ENCODE measurements around the gene NIP7. TPM values are rescaled to one million over a fixed set of nuclear protein-coding genes. Genes with fewer than 3 reads are reported as not detected.

The NIP7 gene
- total and polyA plus RNA-seq, 9 of the 15 experiments (the other 6 are each of a cell fraction or from before 2014, with no cell fraction given), result 28.9 to 85.5 (median 72.5) TPM

DNA sequence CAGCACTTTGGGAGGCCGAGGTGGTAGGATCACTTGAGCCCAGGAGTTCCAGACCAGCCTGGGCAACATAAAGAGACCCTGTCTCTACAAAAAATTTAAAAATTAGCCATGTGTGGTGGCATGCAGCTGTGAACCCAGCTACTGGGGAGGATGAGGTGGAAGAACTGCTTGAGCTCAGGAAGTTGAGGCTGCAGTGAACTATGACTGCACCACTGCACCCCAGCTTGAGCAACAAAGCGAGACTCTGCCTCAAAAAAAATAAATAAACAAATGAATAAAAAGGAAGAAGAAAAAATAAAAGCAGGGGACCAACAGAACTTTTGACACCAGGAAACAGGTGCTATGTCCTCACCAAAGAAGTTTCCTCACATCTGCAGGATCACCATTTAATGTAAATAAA lies 32.0 kb downstream of the NIP7 start:
- Histone ChIP-seq H3K27ac (ENCODE audit: extremely low read depth, low read depth, low read length) (no peak overlapping the region), H2AFZ (ENCODE audit: low read depth, low read length) (no peak overlapping the region), H4K20me1 (replicated peaks; ENCODE audit: control insufficient read depth, insufficient read depth, low read length) (0 out of 2 replicates have a peak, but pooled peaks cover 3% of the 10 kb centered on the region), H3K27me3 (ENCODE audit: control insufficient read depth in 2 of 2, insufficient read depth in 2 of 2, low read length in 2 of 2) (no peaks in the 10 kb centered on the region), H3K9me3 (replicated peaks; ENCODE audit: control insufficient read depth, insufficient read depth, low read depth, low read length) (no peaks in the 10 kb centered on the region), H3K4me2 (ENCODE audit: insufficient read depth, low read length) (no peak overlapping the region), H3K9ac (ENCODE audit: insufficient read depth in 1 of 2, low read depth in 2 of 2, low read length in 2 of 2) (no peak overlapping the region), H3K79me2 (ENCODE audit: control insufficient read depth, insufficient read depth, low read length) (peaks cover 3% of the 10 kb centered on the region; the same call in 2 of the 3 replicates), H3K4me1 (replicated peaks in 1 of 2; ENCODE audit: control insufficient read depth in 2 of 2, insufficient read depth in 2 of 2, low read length in 2 of 2) (peaks cover 0 to 10% of the 10 kb centered on the region in 2 experiments; a peak in 2 of 5 replicates), H3K36me3 (ENCODE audit: control insufficient read depth, insufficient read depth, low read length) (peaks cover 82% of the 10 kb centered on the region), H3K4me3 (no peak overlapping the region), H3K9me1 (ENCODE audit: control insufficient read depth, insufficient read depth, low read length) (no peaks in the 10 kb centered on the region)
- in situ Hi-C loops (cut with MboI), result no loop called here
- DNase-seq (ENCODE audit: extremely low read depth in 1 of 4, low spot score in 3 of 4), result no peak
- FAIRE-seq, result no peak
- ChIA-PET POLR2A (interaction anchor here (1.8 kb wide), 1 partner anchor 10 kb away, joined by 8 read pairs; no protein-coding TSS in a partner anchor), CTCF (ENCODE audit: low intra/inter-chr PET ratio) (no interaction called here)
- WGBS (ENCODE audit: insufficient coverage, low coverage, missing lambda C conversion rate), result 100% methylated on average over 2 of the region's 2 CpGs
- intact Hi-C loops (cut with micrococcal nuclease), result no loop called here
- no peak for ATAC-seq
- no TSS peak for BruUV-seq (replicated peaks)
- TF ChIP-seq ZNF780A (CRISPR knock-in tag; IDR thresholded peaks at IDR 0.05) (no peak), SMC3 (conservative IDR thresholded peaks at IDR 0.05; ENCODE audit: insufficient read depth, low read depth, low read length) (no peak), MTF1 (CRISPR knock-in tag; IDR thresholded peaks at IDR 0.05; ENCODE audit: borderline replicate concordance) (no peak), SREBF1 (IDR thresholded peaks at IDR 0.05; ENCODE audit: borderline replicate concordance, low read depth, low read length) (no peak), ZNF224 (CRISPR knock-in tag; IDR thresholded peaks at IDR 0.05) (no peak), E2F3 (CRISPR knock-in tag; IDR thresholded peaks at IDR 0.05) (no peak), CBFA2T3 (IDR thresholded peaks at IDR 0.05) (no peak), TRIM28 (IDR thresholded peaks at IDR 0.05) (no peak), PHB2 (IDR thresholded peaks at IDR 0.05; ENCODE audit: low read depth) (no peak), EGR1 (conservative IDR thresholded peaks at IDR 0.05) (no peak), ZNF398 (CRISPR knock-in tag; IDR thresholded peaks at IDR 0.05) (no peak), CHCHD3 (CRISPR knock-in tag; IDR thresholded peaks at IDR 0.05) (no peak), FOXJ3 (CRISPR knock-in tag; IDR thresholded peaks at IDR 0.05) (no peak), TSC22D4 (tag; IDR thresholded peaks at IDR 0.05) (no peak), SNRNP70 (optimal IDR thresholded peaks at IDR 0.05; ENCODE audit: low read depth, low read length) (no peak)
- TF ChIP-seq, protein P1, sequence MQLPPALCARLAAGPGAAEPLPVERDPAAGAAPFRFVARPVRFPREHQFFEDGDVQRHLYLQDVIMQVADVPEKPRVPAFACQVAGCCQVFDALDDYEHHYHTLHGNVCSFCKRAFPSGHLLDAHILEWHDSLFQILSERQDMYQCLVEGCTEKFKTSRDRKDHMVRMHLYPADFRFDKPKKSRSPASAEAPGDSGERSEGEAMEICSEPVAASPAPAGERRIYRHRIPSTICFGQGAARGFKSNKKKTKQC (CRISPR knock-in tag; IDR thresholded peaks at IDR 0.05), result no peak
- TF ChIP-seq, protein P2, sequence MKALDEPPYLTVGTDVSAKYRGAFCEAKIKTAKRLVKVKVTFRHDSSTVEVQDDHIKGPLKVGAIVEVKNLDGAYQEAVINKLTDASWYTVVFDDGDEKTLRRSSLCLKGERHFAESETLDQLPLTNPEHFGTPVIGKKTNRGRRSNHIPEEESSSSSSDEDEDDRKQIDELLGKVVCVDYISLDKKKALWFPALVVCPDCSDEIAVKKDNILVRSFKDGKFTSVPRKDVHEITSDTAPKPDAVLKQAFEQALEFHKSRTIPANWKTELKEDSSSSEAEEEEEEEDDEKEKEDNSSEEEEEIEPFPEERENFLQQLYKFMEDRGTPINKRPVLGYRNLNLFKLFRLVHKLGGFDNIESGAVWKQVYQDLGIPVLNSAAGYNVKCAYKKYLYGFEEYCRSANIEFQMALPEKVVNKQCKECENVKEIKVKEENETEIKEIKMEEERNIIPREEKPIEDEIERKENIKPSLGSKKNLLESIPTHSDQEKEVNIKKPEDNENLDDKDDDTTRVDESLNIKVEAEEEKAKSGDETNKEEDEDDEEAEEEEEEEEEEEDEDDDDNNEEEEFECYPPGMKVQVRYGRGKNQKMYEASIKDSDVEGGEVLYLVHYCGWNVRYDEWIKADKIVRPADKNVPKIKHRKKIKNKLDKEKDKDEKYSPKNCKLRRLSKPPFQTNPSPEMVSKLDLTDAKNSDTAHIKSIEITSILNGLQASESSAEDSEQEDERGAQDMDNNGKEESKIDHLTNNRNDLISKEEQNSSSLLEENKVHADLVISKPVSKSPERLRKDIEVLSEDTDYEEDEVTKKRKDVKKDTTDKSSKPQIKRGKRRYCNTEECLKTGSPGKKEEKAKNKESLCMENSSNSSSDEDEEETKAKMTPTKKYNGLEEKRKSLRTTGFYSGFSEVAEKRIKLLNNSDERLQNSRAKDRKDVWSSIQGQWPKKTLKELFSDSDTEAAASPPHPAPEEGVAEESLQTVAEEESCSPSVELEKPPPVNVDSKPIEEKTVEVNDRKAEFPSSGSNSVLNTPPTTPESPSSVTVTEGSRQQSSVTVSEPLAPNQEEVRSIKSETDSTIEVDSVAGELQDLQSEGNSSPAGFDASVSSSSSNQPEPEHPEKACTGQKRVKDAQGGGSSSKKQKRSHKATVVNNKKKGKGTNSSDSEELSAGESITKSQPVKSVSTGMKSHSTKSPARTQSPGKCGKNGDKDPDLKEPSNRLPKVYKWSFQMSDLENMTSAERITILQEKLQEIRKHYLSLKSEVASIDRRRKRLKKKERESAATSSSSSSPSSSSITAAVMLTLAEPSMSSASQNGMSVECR (CRISPR knock-in tag; IDR thresholded peaks at IDR 0.05), result no peak

Data from K562 (cell line).